ENCODE data around the gene LHX1. TPM values are rescaled to one million over a fixed set of nuclear protein-coding genes. Genes with fewer than 3 reads are reported as not detected.
A peak's percentile ranks its signal among the peaks of the same experiment; 100 is the strongest.

LHX1 gene
- polyA plus RNA-seq (0.21 to 1.5 TPM (median 0.35 TPM) in 3 replicates), polyA minus RNA-seq (0.07 to 0.46 TPM (median 0.45 TPM) in 3 replicates)
- not detected for polyA plus RNA-seq (2011; ENCODE audit: low read depth)
- polyA plus RNA-seq (2011; cell fraction: cytosol; rRNA removed) = 0.23 and 0.31 TPM in 2 replicates
- polyA plus RNA-seq (2011; cell fraction: nucleus; rRNA removed) = 0.40 and 0.98 TPM in 2 replicates
- 0.14 and 3.3 TPM in 2 replicates for polyA plus RNA-seq (2012; ENCODE audit: low replicate concordance)
- not detected for polyA minus RNA-seq (2011; cell fraction: cytosol; rRNA and poly(A)+ RNA removed)
- 0.31 and 1.1 TPM in 2 replicates for polyA minus RNA-seq (2011; cell fraction: nucleus; rRNA and poly(A)+ RNA removed)

GRCh38 chr17:36937001-36937958, at the start of gene LHX1:
TSS of gene LHX1 (plus strand) at chr17:36937475. CDS start at chr17:36938198, 723 bp downstream.
- TF ChIP-seq EZH2 (IDR thresholded peaks at IDR 0.05; ENCODE audit: low read length) = peak; percentile 86
- TF ChIP-seq CTCF (optimal IDR thresholded peaks at IDR 0.05 in 1 of 3, IDR thresholded peaks at IDR 0.05 in 1 of 3, conservative IDR thresholded peaks at IDR 0.05 in 1 of 3; ENCODE audit: extremely low read depth in 1 of 3, insufficient read depth in 2 of 3, low read length in 3 of 3) = no peak
- Histone ChIP-seq H3K79me2 (ENCODE audit: control insufficient read depth, insufficient read depth, low read length) (peaks cover 6% of the 10 kb centered on the region), H3K9me3 (ENCODE audit: control insufficient read depth, low read depth, low read length) (no peaks in the 10 kb centered on the region), H3K4me2 (ENCODE audit: control insufficient read depth, extremely low read depth, insufficient read depth, low read depth, low read length) (peak within 1 kb of the TSS; percentile 67), H3K27me3 (ENCODE audit: control insufficient read depth, extremely low read depth, insufficient read depth, low read length) (peaks cover 99% of the 10 kb centered on the region), H3K4me1 (ENCODE audit: control insufficient read depth, extremely low read depth, insufficient read depth, low read length) (peaks cover 61% of the 10 kb centered on the region), H3K9ac (ENCODE audit: control insufficient read depth, extremely low read depth, insufficient read depth, low read length) (peak within 1 kb of the TSS; percentile 44), H3K27ac (ENCODE audit: control insufficient read depth, insufficient read depth, low read length) (no peak within 1 kb of the TSS), H3K36me3 (ENCODE audit: control insufficient read depth in 2 of 2, extremely low read depth in 1 of 2, insufficient read depth in 2 of 2, low read length in 2 of 2) (no peaks in the 10 kb centered on the region), H3K4me3 (ENCODE audit: control insufficient read depth in 2 of 3, extremely low read depth in 1 of 3, insufficient read depth in 2 of 3, low read depth in 1 of 3, low read length in 3 of 3) (peak within 1 kb of the TSS; percentile 36 to 66 (median 64)), H3K9me1 (ENCODE audit: control insufficient read depth, extremely low read depth, insufficient read depth, low read length) (no peaks in the 10 kb centered on the region), H2AFZ (ENCODE audit: control insufficient read depth, low read length) (peak within 1 kb of the TSS; percentile 20), H4K20me1 (ENCODE audit: control insufficient read depth, extremely low read depth, insufficient read depth, low read length) (peaks cover 4% of the 10 kb centered on the region)
- FAIRE-seq = no peak
- dilution Hi-C loops (cut with MboI; ENCODE audit: extremely low pct_ligation_motif_present, low sequenced_read_pairs) = no loop called here
- no peak for DNase-seq (ENCODE audit: low read depth, low spot score)

GRCh38 chr17:36888236-36888951, 48.9 kb upstream of the LHX1 start:
- Histone ChIP-seq H3K9me1 (ENCODE audit: control insufficient read depth, extremely low read depth, insufficient read depth, low read length) (no peaks in the 10 kb centered on the region), H3K79me2 (ENCODE audit: control insufficient read depth, insufficient read depth, low read length) (no peaks in the 10 kb centered on the region), H3K4me2 (ENCODE audit: control insufficient read depth, extremely low read depth, insufficient read depth, low read depth, low read length) (no peak overlapping the region), H3K4me1 (ENCODE audit: control insufficient read depth, extremely low read depth, insufficient read depth, low read length) (no peaks in the 10 kb centered on the region), H3K4me3 (ENCODE audit: control insufficient read depth in 2 of 3, extremely low read depth in 1 of 3, insufficient read depth in 2 of 3, low read depth in 1 of 3, low read length in 3 of 3) (no peak overlapping the region), H2AFZ (ENCODE audit: control insufficient read depth, low read length) (no peak overlapping the region), H3K36me3 (ENCODE audit: control insufficient read depth in 2 of 2, extremely low read depth in 1 of 2, insufficient read depth in 2 of 2, low read length in 2 of 2) (no peaks in the 10 kb centered on the region), H3K27me3 (ENCODE audit: control insufficient read depth, extremely low read depth, insufficient read depth, low read length) (peaks cover 16% of the 10 kb centered on the region), H4K20me1 (ENCODE audit: control insufficient read depth, extremely low read depth, insufficient read depth, low read length) (no peaks in the 10 kb centered on the region), H3K9ac (ENCODE audit: control insufficient read depth, extremely low read depth, insufficient read depth, low read length) (no peak overlapping the region), H3K27ac (ENCODE audit: control insufficient read depth, insufficient read depth, low read length) (no peak overlapping the region), H3K9me3 (ENCODE audit: control insufficient read depth, low read depth, low read length) (no peaks in the 10 kb centered on the region)
- DNase-seq (ENCODE audit: low read depth, low spot score) (no peak), FAIRE-seq (no peak)
- TF ChIP-seq CTCF (optimal IDR thresholded peaks at IDR 0.05 in 1 of 3, IDR thresholded peaks at IDR 0.05 in 1 of 3, conservative IDR thresholded peaks at IDR 0.05 in 1 of 3; ENCODE audit: extremely low read depth in 1 of 3, insufficient read depth in 2 of 3, low read length in 3 of 3) = no peak
- no peak for TF ChIP-seq EZH2 (IDR thresholded peaks at IDR 0.05; ENCODE audit: low read length)
- dilution Hi-C loops (cut with MboI; ENCODE audit: extremely low pct_ligation_motif_present, low sequenced_read_pairs) = no loop called here
